SK-N-SH treated with all-trans-retinoic acid at 6 μM for 48 hours (cell line): ENCODE data around the gene SEMA3E.
A peak's percentile ranks its signal among the peaks of the same experiment; 100 is the strongest.

Experiments used
- ATAC-seq: fragments of 200-7000 bp; cut with Tn5 transposase; 3 replicates; pipeline ENCODE4 v1.9.1; 2020; ENCODE audit warnings: mild to moderate bottlenecking, moderate library complexity
- CREB5 ChIP-seq: fragments of 250-450 bp; sonication (Bioruptor Pico); IDR thresholded peaks from 2 replicates; pipeline ENCODE4 v1.5.1; 2020; ENCODE audit warnings: low read depth, mild to moderate bottlenecking, moderate library complexity
- CSRNP3 ChIP-seq: fragments of 250-450 bp; sonication (Bioruptor Pico); IDR thresholded peaks from 2 replicates; pipeline ENCODE4 v1.5.1; 2021; ENCODE audit warnings: mild to moderate bottlenecking, moderate library complexity
- ESRRG ChIP-seq: fragments of 250-450 bp; sonication (Bioruptor Pico); IDR thresholded peaks from 2 replicates; pipeline ENCODE4 v1.6.1; 2021; ENCODE audit warnings: mild to moderate bottlenecking
- GLIS3 ChIP-seq: fragments of 250-450 bp; sonication (Bioruptor Pico); IDR thresholded peaks from 2 replicates; pipeline ENCODE4 v1.5.0; 2020; ENCODE audit warnings: mild to moderate bottlenecking, moderate library complexity
- ISL1 ChIP-seq: fragments of 250-450 bp; sonication (Bioruptor Pico); IDR thresholded peaks from 2 replicates; pipeline ENCODE4 v2.1.2; 2022; ENCODE audit warnings: mild to moderate bottlenecking, moderate library complexity
- PATZ1 ChIP-seq: fragments of 250-450 bp; sonication (Bioruptor Pico); IDR thresholded peaks from 2 replicates; pipeline ENCODE4 v1.8.0; 2020; ENCODE audit warnings: mild to moderate bottlenecking, moderate library complexity, borderline replicate concordance
- POU6F1 ChIP-seq: fragments of 250-450 bp; sonication (Bioruptor Pico); IDR thresholded peaks from 2 replicates; pipeline ENCODE4 v1.8.0; 2021; ENCODE audit warnings: low read depth, mild to moderate bottlenecking, moderate library complexity, borderline replicate concordance
- PPARA ChIP-seq: fragments of 250-450 bp; sonication (Bioruptor Pico); IDR thresholded peaks from 2 replicates; pipeline ENCODE4 v1.5.0; 2020; ENCODE audit warnings: mild to moderate bottlenecking, borderline replicate concordance
- SNAI2 ChIP-seq: fragments of 250-450 bp; sonication (Bioruptor Pico); IDR thresholded peaks from 2 replicates; pipeline ENCODE4 v1.5.0; 2020; ENCODE audit warnings: mild to moderate bottlenecking, moderate library complexity
- TCF4 ChIP-seq: fragments of 250-450 bp; sonication (Bioruptor Pico); IDR thresholded peaks from 2 replicates; pipeline ENCODE4 v1.8.0; 2021; ENCODE audit warnings: mild to moderate bottlenecking, moderate library complexity, borderline replicate concordance
- TSHZ2 ChIP-seq: fragments of 250-450 bp; sonication (Bioruptor Pico); IDR thresholded peaks from 2 replicates; pipeline ENCODE4 v1.5.0; 2020; ENCODE audit warnings: mild to moderate bottlenecking, moderate library complexity
- ZC3H10 ChIP-seq: fragments of 250-450 bp; sonication (Bioruptor Pico); IDR thresholded peaks from 2 replicates; pipeline ENCODE4 v1.5.1; 2021; ENCODE audit warnings: mild to moderate bottlenecking, moderate library complexity
- ZFP3 ChIP-seq: fragments of 250-450 bp; sonication (Bioruptor Pico); IDR thresholded peaks from 2 replicates; pipeline ENCODE4 v1.5.0; 2020; ENCODE audit warnings: mild to moderate bottlenecking, moderate library complexity
- ZFP30 ChIP-seq: fragments of 450-650 bp; formaldehyde crosslinking; IDR thresholded peaks from 2 replicates; pipeline ENCODE4 v1.5.0; 2022; ENCODE audit warnings: mild to moderate bottlenecking, moderate library complexity
- ZNF565 ChIP-seq: fragments of 450-650 bp; formaldehyde crosslinking; conservative IDR thresholded peaks from 2 replicates; pipeline ENCODE4 v1.5.0; 2020; ENCODE audit warnings: low read depth, mild to moderate bottlenecking, moderate library complexity
- ZNF70 ChIP-seq: fragments of 450-650 bp; formaldehyde crosslinking; IDR thresholded peaks from 2 replicates; pipeline ENCODE4 v1.5.0; 2020; ENCODE audit warnings: mild to moderate bottlenecking, moderate library complexity
- ZNF8 ChIP-seq: fragments of 450-650 bp; formaldehyde crosslinking; IDR thresholded peaks from 2 replicates; pipeline ENCODE4 v1.5.0; 2020; ENCODE audit warnings: mild to moderate bottlenecking, moderate library complexity

SEMA3E gene

GRCh38 chr7:83472376-83472775 is 176.6 kb downstream of the SEMA3E start:
- no peak for ATAC-seq
- TF ChIP-seq POU6F1 (CRISPR knock-in tag): no peak
- TF ChIP-seq ZNF565 (CRISPR knock-in tag): no peak
- TF ChIP-seq ZC3H10 (CRISPR knock-in tag): no peak

GRCh38 chr7:83469491-83469890 is 179.4 kb downstream of the SEMA3E start:
- no peak for TF ChIP-seq CREB5 (CRISPR knock-in tag)
- TF ChIP-seq ZC3H10 (CRISPR knock-in tag): no peak
- no peak for TF ChIP-seq ESRRG (CRISPR knock-in tag)
- no peak for TF ChIP-seq POU6F1 (CRISPR knock-in tag)
- TF ChIP-seq SNAI2 (CRISPR knock-in tag): no peak
- TF ChIP-seq TSHZ2 (CRISPR knock-in tag): no peak
- no peak for TF ChIP-seq ZFP3
- no peak for TF ChIP-seq PATZ1 (CRISPR knock-in tag)
- TF ChIP-seq ZNF565 (CRISPR knock-in tag): no peak
- TF ChIP-seq PPARA (CRISPR knock-in tag): no peak
- no peak for TF ChIP-seq ZNF70 (CRISPR knock-in tag)
- no peak for TF ChIP-seq ZFP30
- TF ChIP-seq ZNF8 (CRISPR knock-in tag): no peak
- TF ChIP-seq GLIS3 (CRISPR knock-in tag): no peak
- TF ChIP-seq CSRNP3 (CRISPR knock-in tag): no peak
- TF ChIP-seq ISL1: no peak
- TF ChIP-seq, all 23 proteins: peak for 0
- ATAC-seq: peak; percentile 19; the same call in 2 of the 3 replicates

- peak; percentile 71 for ATAC-seq
- no peak for TF ChIP-seq CSRNP3 (CRISPR knock-in tag)
- peak; percentile 72 for TF ChIP-seq ISL1
- no peak for TF ChIP-seq TCF4 (CRISPR knock-in tag)
- no peak for TF ChIP-seq ZC3H10 (CRISPR knock-in tag)
Measured at GRCh38 chr7:83469076-83469475, 179.9 kb downstream of the SEMA3E start.
